ENCODE data around the gene ANGPTL8.

ANGPTL8 gene

GRCh38 chr19:11264452-11265176, 25.2 kb downstream of the ANGPTL8 start:
- no peak for DNase-seq

GRCh38 chr19:11265177-11265784, 25.9 kb downstream of the ANGPTL8 start:
- DNase-seq = no peak

GRCh38 chr19:11265785-11266236, 26.4 kb downstream of the ANGPTL8 start:
- no peak for DNase-seq

DNA sequence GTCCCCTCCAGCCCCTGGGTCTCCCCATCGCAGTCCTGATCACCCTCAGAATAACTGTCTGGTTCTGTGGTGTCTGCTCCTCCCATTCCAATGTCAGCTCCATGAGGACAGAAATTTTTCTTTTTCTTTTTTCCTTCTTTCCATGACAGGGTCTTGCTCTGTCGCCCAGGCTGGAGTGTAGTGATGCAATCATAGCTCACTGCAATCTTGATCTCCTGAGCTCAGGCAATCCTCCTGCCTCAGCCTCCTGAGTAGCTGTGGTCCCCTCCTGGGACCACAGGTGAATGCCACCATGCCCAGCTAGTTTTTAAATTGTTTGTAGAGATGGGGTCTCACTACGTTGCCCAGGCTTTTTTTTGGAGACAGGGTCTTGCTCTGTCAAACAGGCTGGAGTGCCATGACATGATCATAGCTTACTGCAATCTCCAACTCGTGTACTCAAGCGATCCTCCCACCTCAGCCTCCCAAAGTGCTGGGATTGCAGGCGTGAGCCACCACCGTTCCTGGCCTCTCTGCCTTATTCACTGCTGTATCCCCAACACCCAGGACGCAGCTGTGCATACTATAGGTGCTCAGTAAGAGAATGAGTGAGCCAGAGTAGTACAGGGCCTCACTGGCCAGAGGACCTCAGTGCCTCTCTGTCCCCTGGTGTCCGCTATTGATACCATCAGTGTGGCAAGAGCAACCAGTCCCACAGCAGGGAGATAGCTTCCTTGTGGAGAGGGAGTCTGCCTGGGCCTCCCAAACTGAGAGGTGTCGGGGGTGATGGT, 28.1 kb downstream of the ANGPTL8 start:
- DNase-seq = no peak

GRCh38 chr19:11268783-11269267, 29.4 kb downstream of the ANGPTL8 start:
- no peak for DNase-seq

- no peak for DNase-seq
Measured at GRCh38 chr19:11269408-11269807, 30.0 kb downstream of the ANGPTL8 start.

DNA sequence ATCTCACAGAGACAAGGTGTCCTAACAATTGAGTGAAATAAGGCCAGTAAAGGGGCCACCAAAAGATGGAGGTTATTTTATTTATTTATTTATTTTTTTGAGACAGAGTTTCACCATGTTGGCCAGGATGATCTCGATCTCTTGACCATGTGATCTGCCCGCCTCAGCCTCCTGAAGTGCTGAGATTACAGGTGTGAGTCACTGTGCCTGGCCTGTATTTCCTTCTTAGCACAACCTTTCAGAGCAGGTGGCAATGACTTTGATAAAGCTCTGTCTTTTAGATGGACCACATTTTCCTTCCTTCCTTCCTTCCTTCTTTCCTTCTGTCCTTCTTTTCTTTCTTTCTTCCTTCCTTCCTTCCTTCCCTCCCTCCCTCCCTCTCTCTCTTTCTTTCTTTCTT, 33.9 kb downstream of the ANGPTL8 start:
- no peak for DNase-seq

DNA sequence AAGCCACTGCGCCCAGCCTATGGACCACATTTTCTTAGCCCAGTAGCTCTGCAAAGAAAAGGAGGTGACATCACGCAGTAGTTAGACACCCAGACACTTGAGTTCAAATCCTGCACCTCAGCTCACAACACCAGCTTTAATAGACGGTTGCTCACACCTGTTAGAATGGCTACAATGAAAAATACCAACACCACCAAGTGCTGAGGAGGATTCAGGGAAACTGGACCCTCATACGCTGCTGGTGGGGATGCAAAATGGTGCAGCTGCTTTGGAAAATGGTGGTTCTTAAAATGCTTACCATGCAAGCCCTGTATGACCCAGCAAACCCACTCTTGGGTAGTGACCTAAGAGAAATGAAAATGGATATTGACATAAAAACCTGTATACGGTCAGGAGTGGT, 34.6 kb downstream of the ANGPTL8 start:
- DNase-seq = no peak

GRCh38 chr19:11274533-11275086, 35.2 kb downstream of the ANGPTL8 start:
- no peak for DNase-seq

DNA sequence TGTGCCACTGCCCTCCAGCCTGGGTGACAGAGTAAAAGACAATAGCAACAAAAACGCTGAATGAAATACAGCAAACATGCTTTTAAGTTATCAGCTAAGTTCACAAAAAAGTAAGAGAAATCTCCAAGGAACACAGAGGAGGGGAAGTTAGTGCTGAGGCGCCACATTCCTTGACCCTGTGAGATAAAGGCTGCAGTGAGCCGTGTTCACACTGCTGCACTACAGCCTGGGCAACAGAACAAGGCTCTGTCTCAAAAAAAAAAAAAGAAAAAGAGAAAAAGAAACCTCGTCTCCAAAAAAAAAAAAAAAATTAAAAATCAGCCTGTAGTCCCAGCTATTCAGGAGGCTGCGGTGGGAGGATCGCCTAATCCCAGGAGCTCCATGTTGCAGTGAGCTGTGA, 39.3 kb downstream of the ANGPTL8 start:
- DNase-seq = no peak

DNA sequence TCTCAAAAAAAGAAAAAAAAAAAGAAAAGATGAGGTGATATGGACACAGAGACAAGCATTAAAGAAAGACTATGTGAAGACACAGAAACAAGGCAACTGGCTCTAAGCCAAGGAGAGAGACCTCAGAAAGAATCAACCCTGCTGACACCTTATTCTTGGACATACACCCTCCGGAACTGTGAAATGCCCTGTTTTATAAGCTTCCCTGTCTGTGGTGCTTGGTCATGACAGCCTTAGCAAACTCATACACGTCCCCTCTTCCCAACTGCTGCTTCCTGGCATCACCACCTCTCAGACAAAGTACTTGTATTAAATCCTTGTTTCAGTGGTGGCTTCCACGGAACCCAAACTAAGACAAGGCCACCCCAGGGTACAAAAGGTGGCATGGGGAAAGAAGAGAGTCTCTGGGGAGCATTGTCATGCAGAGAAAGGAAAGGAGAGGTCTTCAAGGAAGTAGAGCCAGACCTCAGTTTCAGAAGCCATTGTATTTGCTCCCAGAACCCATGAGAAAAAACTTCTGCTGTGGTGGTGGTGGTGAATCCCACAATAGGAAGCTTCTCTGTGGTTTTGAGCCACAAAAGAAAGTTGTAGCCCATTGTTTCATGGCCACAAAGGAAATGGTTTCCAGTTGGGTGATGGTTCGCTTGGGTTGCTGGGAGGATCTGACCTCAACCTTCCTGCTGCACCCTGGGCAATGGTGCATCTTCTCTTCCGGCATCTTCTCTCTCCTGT, 40.3 kb downstream of the ANGPTL8 start:
- DNase-seq = no peak

- no peak for DNase-seq
Measured at GRCh38 chr19:11281356-11282049, 42.1 kb downstream of the ANGPTL8 start.

DNA sequence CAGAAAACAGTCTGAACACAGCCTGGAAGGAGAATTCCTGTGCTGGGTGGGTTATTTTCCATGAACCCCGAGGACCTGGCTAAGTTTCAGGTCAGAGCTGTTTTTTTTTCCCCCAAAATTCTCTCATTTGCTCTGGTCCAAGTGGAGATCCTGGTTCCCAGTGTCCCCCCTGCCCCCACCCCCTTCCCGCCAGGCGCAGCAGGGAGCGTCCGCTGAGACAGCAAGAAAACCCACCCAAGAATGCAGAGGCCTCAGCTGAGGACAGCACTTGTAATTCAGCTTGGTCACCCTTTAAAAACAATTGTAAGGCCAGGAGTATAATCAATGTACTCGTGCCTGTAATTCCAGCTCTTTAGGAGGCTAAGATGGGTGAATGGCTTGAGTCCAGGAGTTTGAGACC, 45.1 kb downstream of the ANGPTL8 start:
- DNase-seq = no peak

DNA sequence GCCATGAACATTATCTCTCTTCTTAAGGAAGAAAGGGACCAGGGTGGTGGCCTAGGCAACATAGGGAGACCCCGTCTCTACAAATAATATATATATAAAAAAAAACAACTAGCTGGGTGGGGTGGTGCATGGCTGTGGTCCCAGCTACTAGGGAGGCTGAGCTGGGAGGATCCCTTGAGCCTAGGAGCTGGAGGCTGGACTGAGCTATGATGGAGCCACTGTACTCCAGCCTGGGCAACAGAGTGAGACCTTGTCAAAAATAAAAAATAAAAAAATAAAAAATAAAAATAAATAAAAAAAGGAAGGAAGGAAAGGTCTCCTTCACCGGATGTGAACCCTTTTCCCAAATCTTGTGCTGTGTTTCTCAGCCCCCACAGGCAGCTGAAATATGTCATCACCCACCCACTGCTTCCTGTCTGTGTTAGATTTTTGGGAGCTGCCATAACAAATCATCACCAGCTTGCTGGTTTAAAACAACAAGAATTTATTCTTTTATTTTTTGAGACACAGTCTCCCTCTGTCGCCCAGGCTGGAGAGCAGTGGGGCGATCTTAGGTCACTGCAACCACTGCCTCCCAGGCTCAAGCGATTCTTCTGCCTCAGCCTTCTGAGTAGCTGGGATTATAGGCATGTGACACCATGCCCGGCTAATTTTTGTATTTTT, 47.0 kb downstream of the ANGPTL8 start:
- no peak for DNase-seq

GRCh38 chr19:11288349-11288748, 48.9 kb downstream of the ANGPTL8 start:
- no peak for DNase-seq

GRCh38 chr19:11290256-11290655, 50.8 kb downstream of the ANGPTL8 start:
- DNase-seq = no peak

GRCh38 chr19:11291415-11291814, 52.0 kb downstream of the ANGPTL8 start:
- DNase-seq = no peak

Data from retina (tissue), 1 donor.